Endothelial cell of umbilical vein (primary cell): ENCODE data around the gene HDHD2. TPM values are rescaled to one million over a fixed set of nuclear protein-coding genes. Genes with fewer than 3 reads are reported as not detected.

ENCODE experiments used
- BruUV-seq: library from RNA; stranded (reverse); fragments of 400-500 nt; replicated peaks from 2 replicates; lab custom pipeline; 2021; lab: Mats Ljungman, UMichigan
- CTCF ChIA-PET: fragments of 300-600, 350-600 bp; sonication (Branson Sonifier 250); formaldehyde crosslinking; loops from one replicate; lab custom pipeline; 2021; ENCODE audit warnings: antibody characterized with exemption, inconsistent platforms; lab: Charles Lee
- POLR2A ChIA-PET: fragments of 300-600, 350-600 bp; sonication (Branson Sonifier 250); formaldehyde crosslinking; loops from one replicate; lab custom pipeline; 2021; ENCODE audit warnings: antibody characterized with exemption, inconsistent platforms; lab: Charles Lee
- DNase-seq: peaks from one replicate; pipeline ENCODE4 v3.0.0-alpha.2; 2011; ENCODE audit warnings: low read depth, low spot score
- FAIRE-seq: peaks from 2 replicates; lab custom pipeline; 2011; peaks lifted over from hg19 to GRCh38; lab: Jason Lieb, UNC
- H2AFZ ChIP-seq: 2 replicates; pipeline ENCODE4 v1.6.0; 2012; ENCODE audit warnings: low read depth, low read length, control low read depth, inconsistent platforms
- H3K27ac ChIP-seq: 2 replicates; pipeline ENCODE4 v1.5.1; 2011; ENCODE audit warnings: low read depth, mild to moderate bottlenecking, control low read depth, low read length, moderate library complexity; ENCODE audit not compliant: insufficient read depth
- H3K27me3 ChIP-seq, 2 experiments: 2 replicates each; pipeline versions ENCODE4 v1.6.0 to v1.6.1; 2011; ENCODE audit warnings: low read length in 2 of 2, mixed read lengths in 1 of 2; ENCODE audit not compliant: control insufficient read depth in 2 of 2, insufficient read depth in 2 of 2
- H3K36me3 ChIP-seq, 2 experiments: 2 replicates in 1 of 2; 3 replicates in 1 of 2; pipeline ENCODE4 v1.5.1; 2011; ENCODE audit warnings: low read length in 2 of 2, mild to moderate bottlenecking in 1 of 2, moderate library complexity in 1 of 2; ENCODE audit not compliant: control insufficient read depth in 2 of 2, insufficient read depth in 2 of 2; ENCODE audit errors: extremely low read depth in 1 of 2
- H3K4me1 ChIP-seq: 3 replicates; pipeline ENCODE4 v1.5.1; 2011; ENCODE audit warnings: mild to moderate bottlenecking, low read length; ENCODE audit not compliant: control insufficient read depth, insufficient read depth; ENCODE audit errors: extremely low read depth
- H3K4me2 ChIP-seq: 2 replicates; pipeline ENCODE4 v1.6.1; 2011; ENCODE audit warnings: low read length, control low read depth, mixed read lengths; ENCODE audit not compliant: insufficient read depth
- H3K4me3 ChIP-seq, 3 experiments: fragments of 200-600 bp in 1 of 3; sonication (generic), shearing (Covaris generic) in 1 of 3; replicated peaks in 1 of 3; 2 replicates each; pipeline ENCODE4 v1.5.1; 2011 to 2016; ENCODE audit warnings: control low read depth in 3 of 3, low read length in 3 of 3, mild to moderate bottlenecking in 2 of 3, inconsistent platforms in 1 of 3, low read depth in 1 of 3, moderate library complexity in 1 of 3; ENCODE audit not compliant: insufficient read depth in 1 of 3
- H3K79me2 ChIP-seq: 2 replicates; pipeline ENCODE4 v1.6.0; 2012; ENCODE audit warnings: low read length, inconsistent platforms; ENCODE audit not compliant: control insufficient read depth, insufficient read depth
- H3K9ac ChIP-seq: replicated peaks from 2 replicates; pipeline ENCODE3; 2011; ENCODE audit warnings: low read length, control low read depth; ENCODE audit not compliant: insufficient read depth; ENCODE audit errors: extremely low read depth
- H3K9me1 ChIP-seq: replicated peaks from 3 replicates; pipeline ENCODE4 v1.6.0; 2011; ENCODE audit warnings: mild to moderate bottlenecking, low read length; ENCODE audit not compliant: control insufficient read depth, insufficient read depth; ENCODE audit errors: extremely low read depth
- H3K9me3 ChIP-seq: replicated peaks from 2 replicates; pipeline ENCODE4 v1.5.1; 2012; ENCODE audit warnings: low read length, inconsistent platforms; ENCODE audit not compliant: control insufficient read depth, insufficient read depth
- H4K20me1 ChIP-seq: replicated peaks from 2 replicates; pipeline ENCODE3; 2011; ENCODE audit warnings: mild to moderate bottlenecking, low read length; ENCODE audit not compliant: control insufficient read depth, insufficient read depth; ENCODE audit errors: extremely low read depth
- EZH2 ChIP-seq: IDR thresholded peaks from 2 replicates; pipeline ENCODE4 v1.6.1; 2012; ENCODE audit warnings: borderline replicate concordance, low read depth, mild to moderate bottlenecking, moderate library complexity, low read length, inconsistent platforms; ENCODE audit not compliant: severe bottlenecking
- FOS ChIP-seq: IDR thresholded peaks from 2 replicates; pipeline ENCODE4 v1.6.1; 2011; ENCODE audit warnings: mild to moderate bottlenecking, low read length, moderate library complexity, borderline replicate concordance; ENCODE audit not compliant: insufficient read depth
- GATA2 ChIP-seq: IDR thresholded peaks from 2 replicates; pipeline ENCODE4 v1.7.0; 2011; ENCODE audit warnings: low read depth, mild to moderate bottlenecking, moderate library complexity, mixed read lengths, low read length; ENCODE audit not compliant: insufficient read length, insufficient read depth
- JUN ChIP-seq: IDR thresholded peaks from 2 replicates; pipeline ENCODE4 v1.6.1; 2011; ENCODE audit warnings: borderline replicate concordance, low read depth; ENCODE audit not compliant: insufficient read length, insufficient read depth
- MYC ChIP-seq: IDR thresholded peaks from one replicate; pipeline ENCODE4 v1.6.1; 2011; ENCODE audit warnings: mild to moderate bottlenecking, low read depth, low read length
- POLR2A ChIP-seq: IDR thresholded peaks from 2 replicates; pipeline ENCODE4 v1.6.1; 2012; ENCODE audit warnings: low read depth, mild to moderate bottlenecking, control low read depth, low read length
- POLR2AphosphoS5 ChIP-seq: IDR thresholded peaks from 2 replicates; pipeline ENCODE4 v1.6.1; 2012; ENCODE audit warnings: low read depth, mild to moderate bottlenecking, control low read depth, low read length, moderate library complexity; ENCODE audit not compliant: insufficient read depth
- dilution Hi-C: fragments of 300-500 bp; cut with MboI; formaldehyde crosslinking; loops from one replicate; pipeline ENCODE4 v1.15.0; 2019; ENCODE audit warnings: low sequenced_read_pairs; ENCODE audit not compliant: extremely low pct_ligation_motif_present
- intact Hi-C: fragments of 100-400 bp; cut with micrococcal nuclease; formaldehyde crosslinking; loops from one replicate; pipeline ENCODE4 v1.10.0; 2022
- polyA plus RNA-seq, 4 experiments: library from polyadenylated mRNA; depleted of rRNA in 3 of 4; stranded (reverse) in 3 of 4; unstranded in 1 of 4; fragments of >200 nt; gene quantifications; 2 replicates each; pipeline versions ENCODE4 v1.2.1 to v1.2.3, GENCODE V29; 2011 to 2012; ENCODE audit warnings: missing spikeins in 1 of 4
- total RNA-seq: library from RNA; stranded (reverse); gene quantifications from 2 replicates; pipeline ENCODE4 v1.2.3, GENCODE V29; 2021
- TF ChIP-seq, protein P1 (sequence below), 2 donors: IDR thresholded peaks; 1 replicate in 1 of 2; 2 replicates in 1 of 2; pipeline ENCODE4 v1.5.1; 2011; ENCODE audit warnings: low read length in 2 of 2, mild to moderate bottlenecking in 2 of 2, moderate library complexity in 2 of 2, control low read depth in 1 of 2, inconsistent platforms in 1 of 2, low read depth in 1 of 2; ENCODE audit not compliant: insufficient read depth in 1 of 2; ENCODE audit errors: extremely low read depth in 1 of 2
- TF ChIP-seq, protein P2 (sequence below): IDR thresholded peaks from 2 replicates; pipeline ENCODE4 v1.6.1; 2011; ENCODE audit not compliant: insufficient read depth, insufficient read length

Gene HDHD2
- total and polyA plus RNA-seq, 2 donors (not counting 3 experiments of a cell fraction or from before 2014, with no cell fraction given) = 3.5 to 18.7 TPM

DNA sequence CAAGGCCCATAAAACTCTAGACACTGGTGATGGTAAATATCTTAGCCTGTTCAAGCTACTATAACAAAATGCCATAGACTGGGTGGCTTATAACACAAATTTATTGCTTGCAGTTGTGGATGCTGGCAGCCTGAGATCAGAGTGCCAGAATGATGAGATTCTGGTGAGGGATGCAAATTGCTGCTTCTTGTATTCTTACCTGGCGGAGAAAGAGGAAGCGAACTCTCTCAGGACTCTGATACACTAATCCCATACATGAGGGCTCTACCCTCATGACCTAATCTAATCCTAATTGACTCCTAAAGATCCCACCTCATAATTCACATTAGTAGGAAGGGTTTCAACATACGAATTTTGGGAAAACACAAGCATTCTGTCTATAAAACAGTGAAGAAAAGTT lies 30.5 kb upstream of the HDHD2 start:
- dilution Hi-C loops = no loop called here
- Histone ChIP-seq H3K4me2 (no peak overlapping the region), H4K20me1 (no peaks in the 10 kb centered on the region), H3K4me1 (no peaks in the 10 kb centered on the region), H3K36me3 (no peaks in the 10 kb centered on the region), H3K9me3 (no peaks in the 10 kb centered on the region), H2AFZ (no peak overlapping the region), H3K4me3 (no peak overlapping the region), H3K27me3 (peaks cover 3% of the 10 kb centered on the region in 2 experiments), H3K27ac (no peak overlapping the region), H3K79me2 (peaks cover 3% of the 10 kb centered on the region), H3K9ac (no peak overlapping the region), H3K9me1 (no peaks in the 10 kb centered on the region)
- TF ChIP-seq JUN (no peak), POLR2AphosphoS5 (no peak), POLR2A (no peak), EZH2 (no peak), MYC (no peak), FOS (no peak), GATA2 (no peak)
- TF ChIP-seq, protein P1, sequence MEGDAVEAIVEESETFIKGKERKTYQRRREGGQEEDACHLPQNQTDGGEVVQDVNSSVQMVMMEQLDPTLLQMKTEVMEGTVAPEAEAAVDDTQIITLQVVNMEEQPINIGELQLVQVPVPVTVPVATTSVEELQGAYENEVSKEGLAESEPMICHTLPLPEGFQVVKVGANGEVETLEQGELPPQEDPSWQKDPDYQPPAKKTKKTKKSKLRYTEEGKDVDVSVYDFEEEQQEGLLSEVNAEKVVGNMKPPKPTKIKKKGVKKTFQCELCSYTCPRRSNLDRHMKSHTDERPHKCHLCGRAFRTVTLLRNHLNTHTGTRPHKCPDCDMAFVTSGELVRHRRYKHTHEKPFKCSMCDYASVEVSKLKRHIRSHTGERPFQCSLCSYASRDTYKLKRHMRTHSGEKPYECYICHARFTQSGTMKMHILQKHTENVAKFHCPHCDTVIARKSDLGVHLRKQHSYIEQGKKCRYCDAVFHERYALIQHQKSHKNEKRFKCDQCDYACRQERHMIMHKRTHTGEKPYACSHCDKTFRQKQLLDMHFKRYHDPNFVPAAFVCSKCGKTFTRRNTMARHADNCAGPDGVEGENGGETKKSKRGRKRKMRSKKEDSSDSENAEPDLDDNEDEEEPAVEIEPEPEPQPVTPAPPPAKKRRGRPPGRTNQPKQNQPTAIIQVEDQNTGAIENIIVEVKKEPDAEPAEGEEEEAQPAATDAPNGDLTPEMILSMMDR (IDR thresholded peaks at IDR 0.05; ENCODE audit: extremely low read depth in 1 of 2, insufficient read depth in 1 of 2, low read depth in 1 of 2, low read length in 2 of 2) = no peak
- TF ChIP-seq, protein P2, sequence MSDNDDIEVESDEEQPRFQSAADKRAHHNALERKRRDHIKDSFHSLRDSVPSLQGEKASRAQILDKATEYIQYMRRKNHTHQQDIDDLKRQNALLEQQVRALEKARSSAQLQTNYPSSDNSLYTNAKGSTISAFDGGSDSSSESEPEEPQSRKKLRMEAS = no peak
- ChIA-PET POLR2A (no interaction called here), CTCF (interaction anchor here (1.6 kb wide), 1 partner anchor 23 kb away, joined by 4 read pairs; no protein-coding TSS in a partner anchor)
- FAIRE-seq = no peak
- no TSS peak for BruUV-seq
- no peak for DNase-seq
- intact Hi-C loops = no loop called here
